HepG2 (cell line): ENCODE results near the gene ABCD2.

Experiments
- CTCF ChIP-seq: sonication (generic); formaldehyde crosslinking; IDR thresholded peaks from 2 replicates; pipeline ENCODE4 v1.5.0; 2020; ENCODE audit warnings: mild to moderate bottlenecking, missing genetic modification reagents, moderate library complexity
- EP300 ChIP-seq, 3 experiments: sonication (generic) in 1 of 3; formaldehyde crosslinking in 1 of 3; IDR thresholded peaks; 2 replicates each; pipeline versions ENCODE4 v1.5.1 to v1.6.1; 2011 to 2020; ENCODE audit warnings: low read depth in 2 of 3, low read length in 2 of 3, borderline replicate concordance in 1 of 3, improper control_type of control experiment in 1 of 3, mild to moderate bottlenecking in 1 of 3, missing genetic modification reagents in 1 of 3, moderate library complexity in 1 of 3
- HBP1 ChIP-seq: IDR thresholded peaks from 2 replicates; pipeline ENCODE4 v1.6.1; 2016; ENCODE audit warnings: low read depth, control low read depth
- ZKSCAN1 ChIP-seq: fragments of 150-350 bp; IDR thresholded peaks from 2 replicates; pipeline ENCODE4 v1.6.1; 2014; ENCODE audit warnings: low read length
- ZNF10 ChIP-seq: sonication (generic); formaldehyde crosslinking; IDR thresholded peaks from 2 replicates; pipeline ENCODE4 v1.4.0; 2020; ENCODE audit warnings: mild to moderate bottlenecking, low read depth, missing genetic modification reagents, borderline replicate concordance
- ZNF704 ChIP-seq: sonication (generic); formaldehyde crosslinking; IDR thresholded peaks from 2 replicates; pipeline ENCODE4 v1.8.1; 2023; ENCODE audit warnings: mild to moderate bottlenecking, inconsistent platforms, moderate library complexity, missing genetic modification reagents, borderline replicate concordance
- ZNF777 ChIP-seq: sonication (generic); formaldehyde crosslinking; IDR thresholded peaks from 2 replicates; pipeline ENCODE4 v1.4.0; 2020; ENCODE audit warnings: missing genetic modification reagents

- TF ChIP-seq EP300 (IDR thresholded peaks at IDR 0.05; ENCODE audit: low read depth in 2 of 2, low read length in 2 of 2), result no peak
- no peak for TF ChIP-seq EP300 (CRISPR knock-in tag; IDR thresholded peaks at IDR 0.05; ENCODE audit: borderline replicate concordance)
- TF ChIP-seq ZNF10 (CRISPR knock-in tag), result no peak
- TF ChIP-seq ZNF704 (CRISPR knock-in tag), result no peak
- TF ChIP-seq ZNF777 (CRISPR knock-in tag), result no peak
- TF ChIP-seq ZKSCAN1, result no peak
- TF ChIP-seq HBP1 (CRISPR knock-in tag), result no peak
- TF ChIP-seq CTCF, result no peak
These were observed 92.6 kb downstream of the ABCD2 start for GRCh38 chr12:39526974-39527373.
